ENCODE results near the gene DNAJB11.

DNA sequence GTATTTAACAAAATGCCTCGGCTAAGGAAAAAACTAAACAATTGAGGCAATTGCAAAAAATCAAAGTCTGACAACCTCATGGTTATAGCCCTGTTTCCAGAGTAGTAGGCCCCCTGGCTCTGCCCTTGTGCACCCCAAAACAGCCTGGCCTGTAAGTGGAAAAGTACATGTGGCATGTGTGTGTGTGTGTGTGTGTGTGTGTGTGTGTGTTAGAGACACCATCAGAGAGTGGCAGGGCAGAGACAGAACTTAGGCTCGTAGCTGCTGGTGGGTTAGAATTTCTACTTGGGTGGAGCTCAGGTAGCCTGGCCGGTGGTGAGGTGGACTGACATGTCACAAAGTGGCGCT lies 28.2 kb downstream of the DNAJB11 start:
- TF ChIP-seq CHD1 (IDR thresholded peaks at IDR 0.05; ENCODE audit: low read depth, low read length) (no peak), CTCF (conservative IDR thresholded peaks at IDR 0.05; ENCODE audit: low read depth, low read length) (no peak), CEBPB (IDR thresholded peaks at IDR 0.05; ENCODE audit: low read depth, low read length) (no peak), RAD21 (IDR thresholded peaks at IDR 0.05; ENCODE audit: low read length) (no peak), POLR2A (IDR thresholded peaks at IDR 0.05; ENCODE audit: low read depth, low read length) (no peak), SMC3 (IDR thresholded peaks at IDR 0.05; ENCODE audit: low read depth, low read length) (no peak), BHLHE40 (IDR thresholded peaks at IDR 0.05; ENCODE audit: low read depth, low read length) (no peak), FOS (IDR thresholded peaks at IDR 0.05; ENCODE audit: low read depth, low read length) (no peak), MAZ (IDR thresholded peaks at IDR 0.05; ENCODE audit: borderline replicate concordance, low read depth, low read length) (no peak)
- TF ChIP-seq, protein P1, sequence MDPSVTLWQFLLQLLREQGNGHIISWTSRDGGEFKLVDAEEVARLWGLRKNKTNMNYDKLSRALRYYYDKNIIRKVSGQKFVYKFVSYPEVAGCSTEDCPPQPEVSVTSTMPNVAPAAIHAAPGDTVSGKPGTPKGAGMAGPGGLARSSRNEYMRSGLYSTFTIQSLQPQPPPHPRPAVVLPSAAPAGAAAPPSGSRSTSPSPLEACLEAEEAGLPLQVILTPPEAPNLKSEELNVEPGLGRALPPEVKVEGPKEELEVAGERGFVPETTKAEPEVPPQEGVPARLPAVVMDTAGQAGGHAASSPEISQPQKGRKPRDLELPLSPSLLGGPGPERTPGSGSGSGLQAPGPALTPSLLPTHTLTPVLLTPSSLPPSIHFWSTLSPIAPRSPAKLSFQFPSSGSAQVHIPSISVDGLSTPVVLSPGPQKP (IDR thresholded peaks at IDR 0.05; ENCODE audit: borderline replicate concordance, low read depth, low read length), result no peak

Measured in IMR-90 (cell line).